ENCODE data around the gene SMAD3.

DNA sequence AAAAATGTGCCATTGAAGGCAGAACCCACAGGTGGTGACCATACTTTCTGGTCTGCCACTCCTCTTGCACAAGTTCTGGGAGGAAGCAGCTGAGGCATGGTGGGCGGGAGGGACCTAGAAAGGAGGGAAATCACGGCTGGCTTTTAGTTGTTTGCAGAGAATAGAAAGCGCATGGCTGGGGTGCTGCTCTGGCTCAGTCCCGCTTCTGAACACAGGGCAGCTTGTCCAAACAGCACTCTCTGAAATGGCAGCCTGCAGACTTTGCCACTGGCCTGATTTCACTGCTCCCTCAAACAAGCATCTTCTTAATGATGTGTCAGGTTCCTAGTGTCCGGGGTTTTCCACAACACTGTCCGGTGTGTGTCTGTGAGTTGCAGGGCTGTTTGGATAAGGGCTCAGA, 112.3 kb downstream of the SMAD3 start:
- TF ChIP-seq POLR2A (IDR thresholded peaks at IDR 0.05; ENCODE audit: low read depth, low read length) (no peak), ZNF207 (IDR thresholded peaks at IDR 0.05; ENCODE audit: borderline replicate concordance) (no peak), EZH2 (IDR thresholded peaks at IDR 0.05; ENCODE audit: borderline replicate concordance, control insufficient read depth, low read depth, low read length) (no peak), CBX5 (IDR thresholded peaks at IDR 0.05; ENCODE audit: low read depth) (no peak), POLR2AphosphoS2 (IDR thresholded peaks at IDR 0.05; ENCODE audit: low read depth, low read length) (no peak), YY1 (IDR thresholded peaks at IDR 0.05; ENCODE audit: low read depth, low read length) (no peak), MYC (IDR thresholded peaks at IDR 0.05; ENCODE audit: insufficient read depth, insufficient read length, insufficient replicate concordance, low read length, severe bottlenecking) (no peak), ZNF274 (IDR thresholded peaks at IDR 0.05; ENCODE audit: insufficient read depth, insufficient read length) (no peak), NR2C2 (IDR thresholded peaks at IDR 0.05; ENCODE audit: borderline replicate concordance, control insufficient read depth, insufficient read length, low read depth) (no peak)
- TF ChIP-seq, protein P1, sequence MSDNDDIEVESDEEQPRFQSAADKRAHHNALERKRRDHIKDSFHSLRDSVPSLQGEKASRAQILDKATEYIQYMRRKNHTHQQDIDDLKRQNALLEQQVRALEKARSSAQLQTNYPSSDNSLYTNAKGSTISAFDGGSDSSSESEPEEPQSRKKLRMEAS (IDR thresholded peaks at IDR 0.05; ENCODE audit: low read depth, low read length): no peak
- TF ChIP-seq, protein P2, sequence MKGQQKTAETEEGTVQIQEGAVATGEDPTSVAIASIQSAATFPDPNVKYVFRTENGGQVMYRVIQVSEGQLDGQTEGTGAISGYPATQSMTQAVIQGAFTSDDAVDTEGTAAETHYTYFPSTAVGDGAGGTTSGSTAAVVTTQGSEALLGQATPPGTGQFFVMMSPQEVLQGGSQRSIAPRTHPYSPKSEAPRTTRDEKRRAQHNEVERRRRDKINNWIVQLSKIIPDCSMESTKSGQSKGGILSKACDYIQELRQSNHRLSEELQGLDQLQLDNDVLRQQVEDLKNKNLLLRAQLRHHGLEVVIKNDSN (IDR thresholded peaks at IDR 0.05; ENCODE audit: borderline replicate concordance, extremely low read length, insufficient read depth, low read depth, low read length): no peak
- TF ChIP-seq, protein P3, sequence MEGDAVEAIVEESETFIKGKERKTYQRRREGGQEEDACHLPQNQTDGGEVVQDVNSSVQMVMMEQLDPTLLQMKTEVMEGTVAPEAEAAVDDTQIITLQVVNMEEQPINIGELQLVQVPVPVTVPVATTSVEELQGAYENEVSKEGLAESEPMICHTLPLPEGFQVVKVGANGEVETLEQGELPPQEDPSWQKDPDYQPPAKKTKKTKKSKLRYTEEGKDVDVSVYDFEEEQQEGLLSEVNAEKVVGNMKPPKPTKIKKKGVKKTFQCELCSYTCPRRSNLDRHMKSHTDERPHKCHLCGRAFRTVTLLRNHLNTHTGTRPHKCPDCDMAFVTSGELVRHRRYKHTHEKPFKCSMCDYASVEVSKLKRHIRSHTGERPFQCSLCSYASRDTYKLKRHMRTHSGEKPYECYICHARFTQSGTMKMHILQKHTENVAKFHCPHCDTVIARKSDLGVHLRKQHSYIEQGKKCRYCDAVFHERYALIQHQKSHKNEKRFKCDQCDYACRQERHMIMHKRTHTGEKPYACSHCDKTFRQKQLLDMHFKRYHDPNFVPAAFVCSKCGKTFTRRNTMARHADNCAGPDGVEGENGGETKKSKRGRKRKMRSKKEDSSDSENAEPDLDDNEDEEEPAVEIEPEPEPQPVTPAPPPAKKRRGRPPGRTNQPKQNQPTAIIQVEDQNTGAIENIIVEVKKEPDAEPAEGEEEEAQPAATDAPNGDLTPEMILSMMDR (IDR thresholded peaks at IDR 0.05 in 2 of 3, conservative IDR thresholded peaks at IDR 0.05 in 1 of 3; ENCODE audit: control insufficient read depth in 2 of 3, extremely low read depth in 1 of 3, insufficient read depth in 1 of 3, low read depth in 3 of 3, low read length in 3 of 3): no peak
